AG04450 (cell line): ENCODE data around the gene C12orf75. TPM values are rescaled to one million over a fixed set of nuclear protein-coding genes. Genes with fewer than 3 reads are reported as not detected.
"Not testable (repeated sequence)": the region's sequence is repeated elsewhere in the genome, so short reads cannot be mapped to it uniquely, and the experiment has no call there.

Experiments used
- CTCF ChIA-PET: fragments of 300-600, 350-600 bp; formaldehyde crosslinking; extraction: SDS; loops from one replicate; lab custom pipeline; 2022; ENCODE audit warnings: antibody characterized with exemption, inconsistent platforms; lab: Charles Lee
- POLR2A ChIA-PET: fragments of 350-600 bp; formaldehyde crosslinking; extraction: SDS; loops from one replicate; lab custom pipeline; 2021; ENCODE audit warnings: antibody characterized with exemption, inconsistent platforms; lab: Yijun Ruan, JAX
- DNase-seq: peaks from one replicate; pipeline ENCODE4 v3.0.0-alpha.2; 2011; ENCODE audit warnings: low read depth, low spot score
- H3K27ac ChIP-seq: one replicate; pipeline ENCODE4 v1.5.1; 2012; ENCODE audit warnings: low read depth, low read length, control low read depth
- H3K27me3 ChIP-seq: one replicate; pipeline ENCODE4 v1.6.0; 2012; ENCODE audit warnings: low read length; ENCODE audit not compliant: control insufficient read depth, insufficient read depth
- H3K4me3 ChIP-seq: 2 replicates; pipeline ENCODE4 v1.5.1; 2011; ENCODE audit warnings: mild to moderate bottlenecking, low read depth, low read length, control low read depth
- H3K9me3 ChIP-seq: 2 replicates; pipeline ENCODE4 v1.5.1; 2012; ENCODE audit warnings: low read length; ENCODE audit not compliant: control insufficient read depth, insufficient read depth
- CTCF ChIP-seq: IDR thresholded peaks from 2 replicates; pipeline ENCODE4 v1.5.1; 2011; ENCODE audit warnings: low read depth, low read length, control low read depth, inconsistent platforms
- polyA plus RNA-seq: library from polyadenylated mRNA; depleted of rRNA; stranded (reverse); fragments of >200 nt; gene quantifications from 2 replicates; pipeline ENCODE4 v1.2.3, GENCODE V29; 2011

Gene C12orf75
- polyA plus RNA-seq, 1 experiment, result 350 TPM

- H3K4me3 ChIP-seq, result no peak overlapping the region
- ChIA-PET POLR2A (no interaction called here), CTCF (interaction anchor here (1.1 kb wide), 1 partner anchor 14 kb away, joined by 4 read pairs; no protein-coding TSS in a partner anchor)
- H3K27me3 ChIP-seq, result no peaks in the 10 kb centered on the region
- H3K27ac ChIP-seq, result no peak overlapping the region
- TF ChIP-seq CTCF, result no peak
- no peak for DNase-seq
- H3K9me3 ChIP-seq, result peaks cover 10% of the 10 kb centered on the region
Observed at GRCh38 chr12:105294161-105294560, 36.3 kb upstream of the C12orf75 start.

GRCh38 chr12:105294886-105295479, 35.5 kb upstream of the C12orf75 start:
- POLR2A ChIA-PET, result no interaction called here
- Histone ChIP-seq H3K27ac (no peak overlapping the region), H3K27me3 (no peaks in the 10 kb centered on the region), H3K9me3 (peaks cover 10% of the 10 kb centered on the region), H3K4me3 (no peak overlapping the region)
- DNase-seq, result no peak
- CTCF ChIA-PET, result interaction anchor here (0.6 kb wide), 1 partner anchor 139 kb away, joined by 3 read pairs; no protein-coding TSS in a partner anchor
- no peak for TF ChIP-seq CTCF

GRCh38 chr12:105296116-105297089, 34.1 kb upstream of the C12orf75 start:
- TF ChIP-seq CTCF, result no peak
- POLR2A ChIA-PET, result no interaction called here
- Histone ChIP-seq H3K27me3 (no peaks in the 10 kb centered on the region), H3K27ac (no peak overlapping the region), H3K4me3 (no peak overlapping the region), H3K9me3 (peaks cover 14% of the 10 kb centered on the region)
- CTCF ChIA-PET, result interaction anchor here (0.8 kb wide), 1 partner anchor 72 kb away, joined by 4 read pairs; no protein-coding TSS in a partner anchor
- DNase-seq, result no peak

- ChIA-PET CTCF (no interaction called here), POLR2A (no interaction called here)
- no peak overlapping the region for H3K4me3 ChIP-seq
- no peak for TF ChIP-seq CTCF
- H3K27me3 ChIP-seq, result no peaks in the 10 kb centered on the region
- DNase-seq, result no peak
- no peak overlapping the region for H3K27ac ChIP-seq
- peaks cover 14% of the 10 kb centered on the region for H3K9me3 ChIP-seq
Observed at GRCh38 chr12:105300883-105301282, 29.6 kb upstream of the C12orf75 start.

GRCh38 chr12:105301696-105302095, 28.8 kb upstream of the C12orf75 start:
- ChIA-PET POLR2A (no interaction called here), CTCF (no interaction called here)
- Histone ChIP-seq H3K9me3 (peaks cover 14% of the 10 kb centered on the region), H3K4me3 (no peak overlapping the region), H3K27ac (no peak overlapping the region), H3K27me3 (no peaks in the 10 kb centered on the region)
- TF ChIP-seq CTCF, result no peak
- no peak for DNase-seq

- H3K4me3 ChIP-seq, CTCF ChIA-PET, H3K27ac ChIP-seq, H3K27me3 ChIP-seq, POLR2A ChIA-PET, DNase-seq: not testable (repeated sequence)
- peaks cover 12% of the 10 kb centered on the region for H3K9me3 ChIP-seq
Observed at GRCh38 chr12:105302986-105303385, 27.5 kb upstream of the C12orf75 start.

GRCh38 chr12:105304626-105305025, 25.9 kb upstream of the C12orf75 start:
- POLR2A ChIA-PET, DNase-seq, CTCF ChIA-PET, H3K9me3 ChIP-seq, H3K27me3 ChIP-seq, H3K4me3 ChIP-seq, H3K27ac ChIP-seq: not testable (repeated sequence)
